LNCaP clone FGC (cell line): ENCODE data around the gene FGD6.

ENCODE experiments used
- DNase-seq: peaks from one replicate; pipeline ENCODE4 v3.0.0-alpha.2; 2011; ENCODE audit warnings: low read depth
- H3K4me3 ChIP-seq: 2 replicates; pipeline ENCODE4 v1.5.1; 2011; ENCODE audit warnings: mild to moderate bottlenecking, low read depth, low read length, control low read depth
- TF ChIP-seq, protein P1 (sequence below): IDR thresholded peaks from 2 replicates; pipeline ENCODE4 v1.5.1; 2012; ENCODE audit warnings: mild to moderate bottlenecking; ENCODE audit not compliant: control insufficient read depth, insufficient read depth; ENCODE audit errors: extremely low read depth

The FGD6 gene

DNA sequence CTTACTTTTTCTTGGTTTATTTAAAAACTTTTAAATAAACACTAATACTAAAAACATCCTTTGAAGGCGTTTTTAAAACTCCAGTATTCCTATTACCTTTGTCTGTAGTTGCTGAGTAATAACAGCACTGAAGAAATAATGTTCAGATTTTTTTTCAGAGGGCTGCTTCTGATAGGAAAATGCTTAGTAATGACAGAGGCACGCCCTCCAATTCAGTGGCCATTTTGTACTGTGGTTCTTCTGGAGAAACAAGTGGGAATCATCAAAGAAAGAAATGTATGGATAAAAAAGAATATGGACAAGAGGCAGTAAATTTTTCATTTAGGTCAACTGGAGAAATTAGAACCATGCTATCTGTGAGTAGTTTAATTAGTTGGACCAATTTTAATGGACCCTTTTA is 13.9 kb upstream of the FGD6 start:
- TF ChIP-seq, protein P1, sequence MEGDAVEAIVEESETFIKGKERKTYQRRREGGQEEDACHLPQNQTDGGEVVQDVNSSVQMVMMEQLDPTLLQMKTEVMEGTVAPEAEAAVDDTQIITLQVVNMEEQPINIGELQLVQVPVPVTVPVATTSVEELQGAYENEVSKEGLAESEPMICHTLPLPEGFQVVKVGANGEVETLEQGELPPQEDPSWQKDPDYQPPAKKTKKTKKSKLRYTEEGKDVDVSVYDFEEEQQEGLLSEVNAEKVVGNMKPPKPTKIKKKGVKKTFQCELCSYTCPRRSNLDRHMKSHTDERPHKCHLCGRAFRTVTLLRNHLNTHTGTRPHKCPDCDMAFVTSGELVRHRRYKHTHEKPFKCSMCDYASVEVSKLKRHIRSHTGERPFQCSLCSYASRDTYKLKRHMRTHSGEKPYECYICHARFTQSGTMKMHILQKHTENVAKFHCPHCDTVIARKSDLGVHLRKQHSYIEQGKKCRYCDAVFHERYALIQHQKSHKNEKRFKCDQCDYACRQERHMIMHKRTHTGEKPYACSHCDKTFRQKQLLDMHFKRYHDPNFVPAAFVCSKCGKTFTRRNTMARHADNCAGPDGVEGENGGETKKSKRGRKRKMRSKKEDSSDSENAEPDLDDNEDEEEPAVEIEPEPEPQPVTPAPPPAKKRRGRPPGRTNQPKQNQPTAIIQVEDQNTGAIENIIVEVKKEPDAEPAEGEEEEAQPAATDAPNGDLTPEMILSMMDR = no peak
- no peak for DNase-seq
- H3K4me3 ChIP-seq = no peak overlapping the region

DNA sequence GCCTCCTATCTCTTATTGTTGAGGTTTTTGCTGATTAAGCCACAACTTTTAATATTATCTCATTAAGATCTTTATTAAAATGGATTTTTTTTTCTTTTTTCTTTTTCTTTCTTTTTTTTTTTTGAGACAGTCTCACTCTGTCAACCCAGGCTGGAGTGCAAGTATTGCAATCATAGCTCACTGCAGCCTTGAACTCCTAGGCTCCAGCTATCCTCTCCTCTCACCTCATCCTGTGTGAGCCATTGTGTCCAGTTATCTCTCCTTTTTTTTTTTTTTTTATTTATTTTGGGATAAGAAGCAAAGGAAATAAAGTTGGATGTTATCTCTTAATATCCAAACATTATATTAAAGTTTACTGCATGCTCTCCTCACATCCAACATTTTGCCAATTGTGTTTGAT is 13.0 kb upstream of the FGD6 start:
- DNase-seq = peak; percentile 32
- H3K4me3 ChIP-seq = no peak overlapping the region
- TF ChIP-seq, protein P1 = no peak

DNA sequence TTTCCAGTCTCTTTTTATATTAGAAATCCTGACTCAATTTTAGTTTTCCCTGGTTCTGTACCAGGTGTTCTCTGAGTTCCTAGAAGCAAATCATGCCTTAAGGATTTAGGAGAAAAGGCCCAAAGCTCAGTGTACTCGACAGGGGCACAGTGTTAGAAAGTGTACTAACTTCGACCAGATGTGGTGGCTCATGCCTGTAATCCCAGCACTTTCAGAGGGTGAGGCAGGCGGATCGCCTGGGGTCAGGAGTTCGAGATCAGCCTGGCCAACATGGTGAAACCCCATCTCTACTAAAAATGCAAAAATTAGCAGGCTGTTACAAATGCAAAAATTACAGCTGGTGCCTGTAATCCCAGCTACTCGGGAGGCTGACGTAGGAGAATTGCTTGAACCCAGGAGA is 12.4 kb upstream of the FGD6 start:
- DNase-seq = no peak
- H3K4me3 ChIP-seq = no peak overlapping the region
- TF ChIP-seq, protein P1 = no peak

DNA sequence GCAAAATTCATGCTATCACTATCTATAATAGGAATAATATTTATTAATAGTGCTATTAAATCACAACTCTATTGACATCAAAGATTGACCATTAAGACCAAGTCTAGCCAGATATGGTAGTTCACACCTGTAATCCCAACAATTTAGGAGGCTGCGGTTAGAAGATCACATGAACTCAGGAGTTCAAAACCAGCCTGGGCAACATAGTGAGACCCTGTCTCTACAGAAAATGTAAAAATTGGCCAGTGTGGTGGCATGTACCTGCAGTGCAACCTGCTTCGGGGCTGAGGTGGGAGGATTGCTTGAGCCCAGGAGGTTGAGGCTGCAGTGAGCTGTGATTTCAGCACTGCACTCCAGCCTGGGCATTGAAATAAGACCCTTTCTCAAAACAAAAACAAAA is 11.3 kb upstream of the FGD6 start:
- TF ChIP-seq, protein P1 = no peak
- no peak for DNase-seq
- H3K4me3 ChIP-seq = no peak overlapping the region

DNA sequence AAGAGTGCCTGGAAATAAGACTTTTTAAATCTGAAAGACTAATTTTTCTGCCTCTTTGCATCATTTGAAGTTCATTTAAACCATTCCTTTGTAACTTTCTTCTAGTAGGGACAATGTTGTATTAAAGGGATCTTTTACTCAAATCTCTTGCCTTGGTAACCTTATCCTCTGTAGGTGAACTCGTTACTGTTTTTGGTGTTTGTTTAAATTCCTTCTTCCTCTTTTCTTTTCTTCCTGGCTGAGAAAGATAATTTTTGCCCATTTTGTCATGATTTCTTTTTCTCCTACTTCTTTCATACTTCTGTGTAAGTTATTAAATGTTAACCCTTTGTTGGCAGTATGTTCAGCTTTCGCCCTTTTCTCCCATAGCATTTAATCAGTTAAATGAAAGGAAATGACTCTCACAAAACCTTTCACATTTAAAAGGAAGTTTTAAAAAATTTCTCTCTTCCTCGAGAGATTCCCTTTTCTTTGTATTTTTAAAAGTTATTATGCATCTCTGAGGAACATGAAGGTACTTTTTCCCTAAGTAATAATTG is 10.6 kb upstream of the FGD6 start:
- H3K4me3 ChIP-seq = no peak overlapping the region
- TF ChIP-seq, protein P1 = no peak

DNA sequence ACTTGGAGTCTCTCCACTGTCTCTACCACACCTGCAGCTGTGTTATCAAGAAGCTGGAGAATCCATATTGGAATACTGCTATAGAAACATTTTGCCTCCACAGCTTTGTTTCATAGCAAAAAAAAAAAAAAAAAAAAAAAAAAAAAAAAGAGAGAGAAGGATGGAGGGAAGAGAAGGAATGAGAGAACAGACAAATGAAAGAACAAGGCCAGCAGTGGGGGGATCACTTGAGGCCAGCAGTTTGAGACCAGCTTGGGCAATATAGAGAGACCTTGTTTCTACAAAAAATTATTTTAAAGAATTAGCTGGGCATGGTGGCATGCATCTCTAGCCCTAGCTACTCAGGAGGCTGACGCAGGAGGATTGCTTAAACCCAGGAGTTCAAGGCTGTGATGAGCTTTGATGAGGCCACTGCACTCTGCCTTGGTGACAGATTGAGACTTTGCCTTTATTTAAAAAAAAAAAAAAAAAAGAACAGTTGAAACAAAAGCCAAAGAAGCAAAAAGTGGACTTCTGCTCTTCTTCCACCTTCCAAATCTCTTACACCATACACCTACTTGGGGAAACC is 8.5 kb upstream of the FGD6 start:
- H3K4me3 ChIP-seq = no peak overlapping the region
- no peak for DNase-seq
- TF ChIP-seq, protein P1 = no peak

More for the DNA sequence above, 10.6 kb upstream of the FGD6 start:
- DNase-seq = no peak
